HG03064 (cell line): ENCODE measurements around the gene MACROD2.

Experiments used
- ATAC-seq: cut with Tn5 transposase; IDR thresholded peaks from one replicate; pipeline ENCODE4 v1.9.1; 2021; ENCODE audit warnings: low read depth; ENCODE audit not compliant: unreplicated experiment

MACROD2 gene

GRCh38 chr20:14878676-14879019 is 883.3 kb downstream of the MACROD2 start:
- no peak for ATAC-seq

GRCh38 chr20:14879020-14879697 is 883.8 kb downstream of the MACROD2 start:
- ATAC-seq, result peak; percentile 70

GRCh38 chr20:14879839-14880238 is 884.5 kb downstream of the MACROD2 start:
- no peak for ATAC-seq

GRCh38 chr20:14881518-14881917 is 886.2 kb downstream of the MACROD2 start:
- ATAC-seq, result no peak

DNA sequence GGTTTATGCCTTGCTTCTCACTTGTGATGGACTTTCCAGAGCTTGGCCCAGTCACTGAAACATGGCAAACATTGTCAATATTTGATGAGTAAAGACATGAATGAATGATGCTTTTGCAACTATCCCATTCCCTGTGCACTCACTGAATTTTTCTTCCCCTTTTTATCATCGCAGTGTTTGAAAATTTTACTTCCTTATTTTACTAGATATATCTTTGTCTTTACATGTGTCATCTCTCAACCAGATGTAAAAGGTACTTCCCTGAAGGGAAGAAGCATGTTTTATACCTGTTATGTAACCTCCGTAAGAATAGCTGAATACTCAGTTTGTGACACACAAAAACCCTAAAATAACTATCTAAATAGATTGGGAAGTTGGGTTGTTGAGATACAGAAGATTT is 886.8 kb downstream of the MACROD2 start:
- ATAC-seq, result no peak

DNA sequence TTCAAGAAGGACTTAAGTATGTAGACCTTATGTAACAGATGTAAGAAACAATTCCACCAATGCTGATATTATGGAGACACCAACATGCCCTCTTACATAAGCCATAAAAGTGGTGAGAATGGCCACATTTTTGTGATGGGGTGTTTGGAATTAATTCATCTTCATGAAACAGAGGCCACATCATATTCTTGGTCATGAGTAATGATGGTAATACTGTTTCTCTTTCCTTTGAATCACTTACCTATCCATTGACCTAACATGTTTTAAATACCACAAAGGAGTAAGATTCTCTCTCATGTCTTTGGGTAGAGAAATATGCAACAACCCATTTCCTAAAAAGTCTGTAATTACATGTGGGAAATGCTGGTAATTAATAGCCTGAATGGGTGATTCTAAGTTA is 887.5 kb downstream of the MACROD2 start:
- no peak for ATAC-seq

- ATAC-seq, result no peak
These were observed 888.0 kb downstream of the MACROD2 start for GRCh38 chr20:14883324-14883723.

- no peak for ATAC-seq
These were observed 890.3 kb downstream of the MACROD2 start for GRCh38 chr20:14885661-14886060.

DNA sequence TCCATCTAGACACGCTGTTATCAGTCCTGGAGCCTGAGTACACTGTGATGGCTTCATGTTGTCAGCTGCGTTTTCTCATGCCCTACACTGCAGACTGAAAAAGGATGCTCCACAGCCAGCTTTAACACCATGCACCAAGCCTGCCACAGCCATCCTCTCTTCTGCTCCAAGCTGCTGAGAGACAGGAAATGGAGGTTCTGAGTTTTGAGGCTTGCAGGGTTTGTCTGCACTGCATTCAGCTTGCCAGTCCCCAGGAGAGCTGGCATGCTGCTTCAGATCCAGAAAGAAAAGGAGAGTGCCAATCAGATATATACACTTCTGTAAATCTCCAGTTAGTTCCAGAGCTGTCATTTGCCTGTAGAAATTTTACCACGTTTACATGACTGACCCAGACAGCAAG is 892.8 kb downstream of the MACROD2 start:
- ATAC-seq, result no peak

DNA sequence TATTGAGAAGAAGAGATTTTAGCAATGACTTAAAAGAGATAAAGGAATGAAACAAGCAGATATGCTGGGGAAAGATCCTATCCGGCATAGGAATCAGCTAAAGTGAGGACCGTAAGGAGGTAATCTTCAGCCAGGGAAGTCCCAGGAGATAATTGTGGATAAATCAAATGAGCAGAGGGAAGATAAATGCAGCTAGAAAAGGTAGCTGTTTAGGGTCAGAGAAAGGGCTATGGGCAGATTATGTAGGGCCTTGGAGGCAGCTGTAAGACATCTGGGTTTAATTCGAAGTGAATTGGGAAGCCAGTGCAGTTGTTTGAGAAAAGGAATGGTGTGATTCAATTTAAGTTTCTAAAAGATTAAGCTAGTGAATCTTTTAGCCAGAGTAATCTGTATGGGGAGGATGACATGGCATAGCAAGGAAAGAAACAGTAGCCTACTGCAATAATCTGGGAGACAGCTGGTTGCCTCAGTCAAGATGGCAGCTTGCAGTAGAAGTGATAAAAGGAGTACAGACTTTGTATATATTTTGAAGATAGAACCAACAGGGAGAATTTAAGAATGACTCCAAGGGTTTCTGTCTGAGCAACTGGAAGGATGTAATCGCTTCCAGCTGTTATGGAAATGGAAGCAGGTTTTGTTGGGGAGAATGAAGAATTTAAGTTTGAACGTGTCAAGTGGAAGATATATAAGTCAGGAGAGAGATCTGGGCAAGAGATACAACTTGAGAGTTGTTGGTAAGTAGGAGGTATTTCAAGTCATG is 894.4 kb downstream of the MACROD2 start:
- no peak for ATAC-seq

DNA sequence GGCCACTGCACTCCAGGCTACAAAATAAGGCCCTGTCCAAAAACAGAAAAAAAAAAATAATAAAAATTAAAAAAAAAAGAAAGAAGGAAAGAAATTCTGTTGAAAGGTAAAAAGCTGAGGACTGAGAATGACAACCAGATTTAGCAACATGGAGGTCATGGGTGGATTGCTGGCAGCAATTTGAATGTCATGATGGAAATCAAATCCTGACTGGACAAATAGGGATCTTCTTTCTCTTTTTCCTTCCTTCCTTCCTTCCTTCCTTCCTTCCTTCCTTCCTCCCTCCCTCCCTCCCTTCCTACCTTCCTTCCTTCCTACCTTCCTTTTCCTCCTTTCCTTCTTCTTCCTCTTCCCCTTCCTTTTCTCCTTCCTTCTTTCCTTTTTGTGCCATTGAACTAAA is 895.4 kb downstream of the MACROD2 start:
- no peak for ATAC-seq

- ATAC-seq, result no peak
These were observed 897.5 kb downstream of the MACROD2 start for GRCh38 chr20:14892782-14893181.

DNA sequence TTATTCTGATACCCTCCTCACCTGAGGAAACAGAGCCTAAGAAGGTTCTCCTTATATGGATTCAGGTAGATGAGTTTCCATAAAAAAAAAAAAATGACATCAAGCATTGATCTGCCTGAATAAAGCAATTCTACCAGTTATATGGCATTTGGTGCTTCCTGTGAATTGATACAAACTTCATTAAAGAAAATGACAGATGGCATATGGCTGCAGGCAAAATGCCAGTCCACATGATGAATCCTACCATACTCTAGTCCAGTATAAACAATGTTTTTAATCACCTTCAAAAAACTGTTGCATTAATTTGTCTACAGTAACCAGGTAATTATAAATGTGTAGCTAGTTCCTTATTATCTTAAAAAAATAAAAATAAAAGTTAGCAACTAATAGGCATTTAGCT is 901.3 kb downstream of the MACROD2 start:
- ATAC-seq, result no peak

GRCh38 chr20:14897608-14898007 is 902.3 kb downstream of the MACROD2 start:
- ATAC-seq, result no peak

- ATAC-seq, result peak; percentile 85
These were observed 907.2 kb downstream of the MACROD2 start for GRCh38 chr20:14902432-14903089.

GRCh38 chr20:14906908-14907434 is 911.7 kb downstream of the MACROD2 start:
- ATAC-seq, result no peak

GRCh38 chr20:14910126-14910525 is 914.8 kb downstream of the MACROD2 start:
- ATAC-seq, result no peak

GRCh38 chr20:14913896-14914620 is 918.7 kb downstream of the MACROD2 start:
- no peak for ATAC-seq

DNA sequence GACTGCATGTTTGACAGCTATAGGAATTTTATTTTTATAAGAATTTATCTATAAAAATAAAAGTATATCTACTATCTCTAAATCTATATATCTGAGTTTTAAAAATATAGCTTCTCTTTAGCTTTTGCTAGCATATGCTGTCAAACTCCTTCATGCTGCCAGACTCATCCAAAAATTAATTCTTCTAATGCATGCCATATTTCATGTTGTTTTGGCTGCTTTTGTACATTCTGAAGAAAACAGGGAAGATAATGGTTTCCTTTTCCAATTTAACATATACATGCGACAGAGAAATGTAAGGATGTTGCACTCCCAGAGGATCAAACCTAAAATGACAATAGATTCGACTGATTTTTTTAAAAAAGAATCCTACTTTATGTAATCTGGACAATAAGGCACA is 919.3 kb downstream of the MACROD2 start:
- no peak for ATAC-seq

DNA sequence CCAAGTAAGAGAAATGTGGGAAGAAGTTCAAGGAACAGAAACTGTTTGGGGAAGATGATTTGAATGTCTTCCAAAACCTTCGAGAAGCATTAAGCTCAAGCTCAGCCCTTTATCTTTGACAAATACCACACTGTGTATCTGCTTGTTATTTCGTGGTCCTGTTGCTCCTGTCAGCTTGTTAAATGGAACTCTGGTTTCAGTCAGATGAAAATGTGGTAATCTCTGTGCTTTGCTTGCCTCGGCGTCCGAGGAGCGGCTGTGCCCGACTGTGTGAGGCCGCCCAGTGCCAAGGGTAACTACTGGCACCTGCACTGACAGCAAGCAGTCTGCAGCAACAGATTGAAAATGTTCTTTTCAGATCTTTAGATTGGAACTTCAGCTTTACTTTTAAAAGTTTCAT is 920.0 kb downstream of the MACROD2 start:
- no peak for ATAC-seq

DNA sequence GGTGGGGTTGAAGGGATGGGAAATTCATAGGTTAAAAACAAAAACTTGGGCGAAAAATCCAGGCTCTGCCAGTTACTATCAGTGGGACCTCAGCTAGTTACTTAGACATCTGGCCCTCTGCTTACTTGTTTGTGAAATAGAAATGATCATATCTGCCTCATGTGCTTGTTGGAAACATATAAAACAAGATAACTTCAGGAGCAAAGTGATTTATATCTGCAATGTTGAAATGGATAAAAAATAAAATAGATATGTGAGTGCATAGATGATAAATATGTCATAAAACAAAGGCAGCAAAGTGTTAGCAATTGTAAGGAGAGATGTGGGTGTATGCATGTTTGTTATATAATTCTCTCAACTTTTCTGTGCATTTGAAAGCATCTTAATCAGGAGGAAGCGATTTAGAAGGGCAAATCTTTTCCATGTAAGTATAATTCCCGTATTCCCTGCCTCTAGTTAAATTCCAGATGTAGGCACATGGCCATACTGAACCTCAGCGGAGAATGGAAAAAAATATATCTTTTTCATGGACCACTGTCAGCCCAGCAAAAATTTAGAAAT is 921.1 kb downstream of the MACROD2 start:
- no peak for ATAC-seq
